Subcutaneous adipose tissue (tissue), 4 donors: Measurements from ENCODE around the gene PPP1R14B. TPM values are rescaled to one million over a fixed set of nuclear protein-coding genes. Genes with fewer than 3 reads are reported as not detected.

Source experiments
- total RNA-seq, 4 donors: library from RNA; depleted of rRNA; stranded (reverse); fragments of >200 nt; gene quantifications; one replicate each; pipeline ENCODE4 v1.1.0, GENCODE V29; 2016
- TF ChIP-seq, protein P1 (sequence below): fragments of 450-650 bp; IDR thresholded peaks from one replicate; pipeline ENCODE4 v1.5.1; 2016; ENCODE audit warnings: low read depth, mild to moderate bottlenecking, control low read depth, antibody characterized with exemption, moderate library complexity

PPP1R14B gene
- total RNA-seq, 4 donors from 2014 or later, result 64.3 to 73.1 (median 69.1) TPM

- TF ChIP-seq, protein P1, sequence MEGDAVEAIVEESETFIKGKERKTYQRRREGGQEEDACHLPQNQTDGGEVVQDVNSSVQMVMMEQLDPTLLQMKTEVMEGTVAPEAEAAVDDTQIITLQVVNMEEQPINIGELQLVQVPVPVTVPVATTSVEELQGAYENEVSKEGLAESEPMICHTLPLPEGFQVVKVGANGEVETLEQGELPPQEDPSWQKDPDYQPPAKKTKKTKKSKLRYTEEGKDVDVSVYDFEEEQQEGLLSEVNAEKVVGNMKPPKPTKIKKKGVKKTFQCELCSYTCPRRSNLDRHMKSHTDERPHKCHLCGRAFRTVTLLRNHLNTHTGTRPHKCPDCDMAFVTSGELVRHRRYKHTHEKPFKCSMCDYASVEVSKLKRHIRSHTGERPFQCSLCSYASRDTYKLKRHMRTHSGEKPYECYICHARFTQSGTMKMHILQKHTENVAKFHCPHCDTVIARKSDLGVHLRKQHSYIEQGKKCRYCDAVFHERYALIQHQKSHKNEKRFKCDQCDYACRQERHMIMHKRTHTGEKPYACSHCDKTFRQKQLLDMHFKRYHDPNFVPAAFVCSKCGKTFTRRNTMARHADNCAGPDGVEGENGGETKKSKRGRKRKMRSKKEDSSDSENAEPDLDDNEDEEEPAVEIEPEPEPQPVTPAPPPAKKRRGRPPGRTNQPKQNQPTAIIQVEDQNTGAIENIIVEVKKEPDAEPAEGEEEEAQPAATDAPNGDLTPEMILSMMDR, result no peak
Measured at GRCh38 chr11:64245797-64246620, 734 bp downstream of the PPP1R14B start.

- TF ChIP-seq, protein P1, result no peak
Measured at GRCh38 chr11:64245401-64245796, 1.3 kb downstream of the PPP1R14B start.

- TF ChIP-seq, protein P1, result no peak
Measured at GRCh38 chr11:64244966-64245365, 1.8 kb downstream of the PPP1R14B start.

DNA sequence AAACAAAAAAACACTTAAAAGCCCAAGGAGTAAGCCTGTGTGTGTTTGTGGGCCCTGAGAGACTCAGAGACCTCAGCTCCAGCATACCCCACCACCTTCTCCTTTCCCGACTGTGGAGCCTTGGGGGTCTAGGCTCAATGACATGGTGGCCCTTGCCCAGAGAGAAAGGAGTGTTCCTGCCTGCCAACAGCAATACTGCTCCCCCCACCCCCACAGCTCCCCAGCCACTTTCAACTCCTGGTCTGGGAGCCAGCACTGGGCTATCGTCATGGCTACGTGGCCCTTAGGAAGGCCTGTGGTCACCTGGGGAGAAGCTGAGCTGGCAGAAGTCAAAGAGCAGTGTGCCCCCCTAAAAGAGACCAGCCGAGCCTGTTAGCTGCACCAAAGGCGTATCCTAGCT, 2.6 kb downstream of the PPP1R14B start:
- TF ChIP-seq, protein P1, result no peak

GRCh38 chr11:64243236-64243854, 3.4 kb downstream of the PPP1R14B start:
- TF ChIP-seq, protein P1, result no peak

GRCh38 chr11:64241491-64242374, 5.0 kb downstream of the PPP1R14B start:
- TF ChIP-seq, protein P1, result no peak

GRCh38 chr11:64241241-64241490, 5.6 kb downstream of the PPP1R14B start:
- TF ChIP-seq, protein P1, result no peak
